ENCODE data around the gene KCTD21. TPM values are rescaled to one million over a fixed set of nuclear protein-coding genes. Genes with fewer than 3 reads are reported as not detected.

Gene KCTD21
- total and polyA plus RNA-seq, 10 of the 15 experiments (the other 5 are each of a cell fraction or from before 2014, with no cell fraction given), result 0.63 to 5.4 (median 3.6) TPM

DNA sequence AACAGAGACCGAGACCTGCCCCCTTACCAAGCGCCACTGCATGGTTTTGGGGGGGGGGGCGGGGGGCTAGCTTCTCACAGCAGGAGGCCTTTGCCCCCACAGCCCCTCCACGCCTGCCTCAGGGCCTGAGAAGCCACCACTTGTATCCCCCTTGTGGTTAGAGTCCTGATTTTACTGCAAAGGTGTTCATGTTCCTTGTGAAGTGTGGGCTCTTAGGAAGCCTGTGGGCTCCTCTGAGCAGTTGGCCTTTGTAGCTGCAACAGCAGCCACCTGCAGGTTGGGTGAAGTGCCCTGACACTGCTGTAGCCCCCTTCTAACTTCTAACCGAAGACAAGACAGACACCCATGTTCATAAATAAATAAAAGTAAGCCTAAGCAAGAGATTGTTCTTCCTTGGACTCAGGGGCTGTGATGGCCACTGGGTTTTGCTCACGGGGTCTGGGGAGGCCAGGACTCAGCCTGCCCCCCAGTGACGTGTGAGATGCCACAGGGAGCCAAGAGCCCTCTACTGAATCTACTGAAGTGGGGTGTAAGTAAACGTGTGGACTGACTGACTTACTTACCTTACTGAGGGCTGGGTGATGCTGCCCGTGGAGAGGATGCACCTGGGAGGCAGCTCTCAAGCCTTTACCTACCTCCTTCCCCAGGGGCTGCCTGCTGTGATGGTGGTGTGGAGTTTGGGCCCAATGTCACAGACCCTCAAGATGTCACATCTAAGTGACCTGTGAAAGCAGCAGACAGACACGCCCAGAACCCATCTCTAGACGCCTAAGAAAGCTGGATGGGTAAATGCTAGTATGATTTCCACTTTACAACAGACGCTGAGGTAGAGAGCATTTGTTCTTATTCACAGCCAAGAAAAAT, 26.1 kb upstream of the KCTD21 start:
- H3K9me3 ChIP-seq (replicated peaks; ENCODE audit: control insufficient read depth, insufficient read depth, low read length), result no peaks in the 10 kb centered on the region
- H3K4me1 ChIP-seq (ENCODE audit: control insufficient read depth, insufficient read depth, low read length), result no peaks in the 10 kb centered on the region
- H3K4me2 ChIP-seq (ENCODE audit: control insufficient read depth, insufficient read depth), result no peak overlapping the region
- H3K4me3 ChIP-seq, result no peak overlapping the region
- intact Hi-C loops (cut with micrococcal nuclease; ENCODE audit: unreplicated experiment) (no loop called here), in situ Hi-C loops (cut with MboI) (no loop called here)
- H3K27me3 ChIP-seq (replicated peaks in 1 of 2; ENCODE audit: control insufficient read depth in 2 of 2, insufficient read depth in 2 of 2, low read length in 1 of 2), result no peaks in the 10 kb centered on the region
- no peaks in the 10 kb centered on the region for H3K79me2 ChIP-seq (ENCODE audit: control insufficient read depth, insufficient read depth, low read length)
- WGBS (ENCODE audit: insufficient coverage, insufficient replicate concordance, low lambda C conversion rate, missing lambda C conversion rate), result 56% methylated on average over 12 of the region's 12 CpGs
- H3K27ac ChIP-seq (ENCODE audit: control insufficient read depth, insufficient read depth), result no peak overlapping the region
- H3K36me3 ChIP-seq (ENCODE audit: control insufficient read depth in 2 of 2, insufficient read depth in 2 of 2, low read length in 1 of 2), result peaks cover 0 to 5% of the 10 kb centered on the region in 2 experiments
- ChIA-PET RAD21 (ENCODE audit: unreplicated experiment) (no interaction called here), SMC1A (ENCODE audit: uncharacterized antibody, unreplicated experiment) (no interaction called here), POLR2A (no interaction called here), CTCF (no interaction called here)
- FAIRE-seq (no peak), DNase-seq (ENCODE audit: low read depth, low spot score) (no peak), ATAC-seq (no peak)
- H3K9ac ChIP-seq (ENCODE audit: control insufficient read depth, insufficient read depth, low read length), result no peak overlapping the region
- H2AFZ ChIP-seq (ENCODE audit: control insufficient read depth, low read depth, low read length), result no peak overlapping the region
- TF ChIP-seq NR2C2 (IDR thresholded peaks at IDR 0.05; ENCODE audit: borderline replicate concordance, control insufficient read depth, insufficient read length, low read depth) (no peak), USF1 (IDR thresholded peaks at IDR 0.05; ENCODE audit: borderline replicate concordance, extremely low read length, insufficient read depth, low read depth, low read length) (no peak), TBL1XR1 (IDR thresholded peaks at IDR 0.05; ENCODE audit: low read depth, low read length) (no peak), PAX5 (IDR thresholded peaks at IDR 0.05; ENCODE audit: borderline replicate concordance, low read depth, low read length) (no peak), HDGF (IDR thresholded peaks at IDR 0.05) (no peak), POLR2A (IDR thresholded peaks at IDR 0.05; ENCODE audit: low read depth, low read length) (no peak), RUNX3 (IDR thresholded peaks at IDR 0.05; ENCODE audit: low read length) (no peak), JUNB (IDR thresholded peaks at IDR 0.05) (no peak)
- TF ChIP-seq, protein P1, sequence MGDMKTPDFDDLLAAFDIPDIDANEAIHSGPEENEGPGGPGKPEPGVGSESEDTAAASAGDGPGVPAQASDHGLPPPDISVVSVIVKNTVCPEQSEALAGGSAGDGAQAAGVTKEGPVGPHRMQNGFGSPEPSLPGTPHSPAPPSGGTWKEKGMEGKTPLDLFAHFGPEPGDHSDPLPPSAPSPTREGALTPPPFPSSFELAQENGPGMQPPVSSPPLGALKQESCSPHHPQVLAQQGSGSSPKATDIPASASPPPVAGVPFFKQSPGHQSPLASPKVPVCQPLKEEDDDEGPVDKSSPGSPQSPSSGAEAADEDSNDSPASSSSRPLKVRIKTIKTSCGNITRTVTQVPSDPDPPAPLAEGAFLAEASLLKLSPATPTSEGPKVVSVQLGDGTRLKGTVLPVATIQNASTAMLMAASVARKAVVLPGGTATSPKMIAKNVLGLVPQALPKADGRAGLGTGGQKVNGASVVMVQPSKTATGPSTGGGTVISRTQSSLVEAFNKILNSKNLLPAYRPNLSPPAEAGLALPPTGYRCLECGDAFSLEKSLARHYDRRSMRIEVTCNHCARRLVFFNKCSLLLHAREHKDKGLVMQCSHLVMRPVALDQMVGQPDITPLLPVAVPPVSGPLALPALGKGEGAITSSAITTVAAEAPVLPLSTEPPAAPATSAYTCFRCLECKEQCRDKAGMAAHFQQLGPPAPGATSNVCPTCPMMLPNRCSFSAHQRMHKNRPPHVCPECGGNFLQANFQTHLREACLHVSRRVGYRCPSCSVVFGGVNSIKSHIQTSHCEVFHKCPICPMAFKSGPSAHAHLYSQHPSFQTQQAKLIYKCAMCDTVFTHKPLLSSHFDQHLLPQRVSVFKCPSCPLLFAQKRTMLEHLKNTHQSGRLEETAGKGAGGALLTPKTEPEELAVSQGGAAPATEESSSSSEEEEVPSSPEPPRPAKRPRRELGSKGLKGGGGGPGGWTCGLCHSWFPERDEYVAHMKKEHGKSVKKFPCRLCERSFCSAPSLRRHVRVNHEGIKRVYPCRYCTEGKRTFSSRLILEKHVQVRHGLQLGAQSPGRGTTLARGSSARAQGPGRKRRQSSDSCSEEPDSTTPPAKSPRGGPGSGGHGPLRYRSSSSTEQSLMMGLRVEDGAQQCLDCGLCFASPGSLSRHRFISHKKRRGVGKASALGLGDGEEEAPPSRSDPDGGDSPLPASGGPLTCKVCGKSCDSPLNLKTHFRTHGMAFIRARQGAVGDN (IDR thresholded peaks at IDR 0.05), result no peak
- H4K20me1 ChIP-seq (ENCODE audit: control insufficient read depth, insufficient read depth), result no peaks in the 10 kb centered on the region
- no TSS peak for BruUV-seq (replicated peaks)

Data from GM12878 (cell line).